Measurements from ENCODE around the gene SLC25A48. TPM values are rescaled to one million over a fixed set of nuclear protein-coding genes. Genes with fewer than 3 reads are reported as not detected.

SLC25A48 gene
- total and polyA plus RNA-seq, 2 of the 4 experiments (the other 2 are of a cell fraction), result not detected

GRCh38 chr5:135828782-135829127 lies 5.7 kb upstream of the SLC25A48 start:
- no peak overlapping the region for H2AFZ ChIP-seq (replicated peaks; ENCODE audit: low read length, poor library complexity)
- H4K5ac ChIP-seq (ENCODE audit: low read depth, low read length), result no peak overlapping the region
- H3K27me3 ChIP-seq (ENCODE audit: control insufficient read depth, insufficient read depth, low read length), result peaks cover 26% of the 10 kb centered on the region; the same call in 1 of the 2 replicates
- H3K23ac ChIP-seq (ENCODE audit: low read depth, low read length), result no peak overlapping the region
- no peak for TF ChIP-seq CEBPB (IDR thresholded peaks at IDR 0.05; ENCODE audit: low read depth, low read length)
- TF ChIP-seq MAZ (IDR thresholded peaks at IDR 0.05; ENCODE audit: borderline replicate concordance, low read depth, low read length), result no peak
- TF ChIP-seq MXI1 (IDR thresholded peaks at IDR 0.05; ENCODE audit: borderline replicate concordance, low read depth, low read length), result no peak
- no peak for TF ChIP-seq RCOR1 (IDR thresholded peaks at IDR 0.05; ENCODE audit: insufficient replicate concordance, low read length)
- TF ChIP-seq CTCF (conservative IDR thresholded peaks at IDR 0.05; ENCODE audit: low read depth, low read length), result no peak
- TF ChIP-seq BHLHE40 (IDR thresholded peaks at IDR 0.05; ENCODE audit: low read depth, low read length), result no peak
- no peak for TF ChIP-seq FOS (IDR thresholded peaks at IDR 0.05; ENCODE audit: low read depth, low read length)
- no peak for TF ChIP-seq NFE2L2 (IDR thresholded peaks at IDR 0.05; ENCODE audit: low read depth, low read length)
- no peak for TF ChIP-seq CHD1 (IDR thresholded peaks at IDR 0.05; ENCODE audit: low read depth, low read length)
- TF ChIP-seq RFX5 (IDR thresholded peaks at IDR 0.05; ENCODE audit: low read depth, low read length), result no peak
- TF ChIP-seq POLR2A (IDR thresholded peaks at IDR 0.05; ENCODE audit: low read depth, low read length), result no peak
- TF ChIP-seq RAD21 (IDR thresholded peaks at IDR 0.05; ENCODE audit: low read length), result no peak
- no peak for TF ChIP-seq SMC3 (IDR thresholded peaks at IDR 0.05; ENCODE audit: low read depth, low read length)
- ATAC-seq (ENCODE audit: low read depth), result no peak
- ChIA-PET CTCF (no interaction called here), POLR2A (ENCODE audit: unreplicated experiment) (no interaction called here)
- 20% methylated on average over 1 of the region's 2 CpGs; no CpG with 5 or more reads in 1 of the 2 experiments for WGBS, 2 experiments (ENCODE audit: extremely low coverage in 2 of 2, insufficient read length in 1 of 2)
- dilution Hi-C loops (cut with HindIII; ENCODE audit: low sequenced_read_pairs, unreplicated experiment) (no loop called here), intact Hi-C loops (cut with micrococcal nuclease) (no loop called here), in situ Hi-C loops (cut with MboI; ENCODE audit: low sequenced_read_pairs) (no loop called here)
- no TSS peak for BruUV-seq (replicated peaks)
- no peak overlapping the region for H4K91ac ChIP-seq (ENCODE audit: insufficient read depth, low read depth, low read length)
- H3K27ac ChIP-seq (ENCODE audit: insufficient read depth, low read length), result no peak overlapping the region
- no peak overlapping the region for H2AK9ac ChIP-seq (replicated peaks; ENCODE audit: low read depth, low read length, poor library complexity)
- no peak overlapping the region for H2BK15ac ChIP-seq (ENCODE audit: low read depth, low read length)
- no peak overlapping the region for H3K18ac ChIP-seq (ENCODE audit: low read depth, low read length)
- no peak overlapping the region for H2BK120ac ChIP-seq (ENCODE audit: low read depth, low read length)
- no peaks in the 10 kb centered on the region for H3K9me3 ChIP-seq (ENCODE audit: control insufficient read depth, insufficient read depth, low read length)
- H3K4me1 ChIP-seq (ENCODE audit: control insufficient read depth, insufficient read depth, low read length), result no peaks in the 10 kb centered on the region
- H3K4ac ChIP-seq (ENCODE audit: low read depth, low read length), result no peak overlapping the region
- H2AK5ac ChIP-seq (ENCODE audit: low read depth, low read length), result no peak overlapping the region
- no peaks in the 10 kb centered on the region for H4K20me1 ChIP-seq (ENCODE audit: insufficient read depth, low read length)
- no peak overlapping the region for H2BK5ac ChIP-seq (ENCODE audit: low read depth, low read length, poor library complexity, severe bottlenecking)
- H3K56ac ChIP-seq (ENCODE audit: extremely low read depth, insufficient read depth, low read length), result no peak overlapping the region
- no peaks in the 10 kb centered on the region for H3K36me3 ChIP-seq (ENCODE audit: control insufficient read depth, insufficient read depth, low read length)
- no peak overlapping the region for H4K8ac ChIP-seq (ENCODE audit: low read depth in 2 of 2, low read length in 2 of 2)
- H3K14ac ChIP-seq (replicated peaks; ENCODE audit: low read depth, low read length), result no peak overlapping the region
- H2BK20ac ChIP-seq (ENCODE audit: low read depth, low read length), result no peak overlapping the region
- no peak overlapping the region for H3K9ac ChIP-seq (ENCODE audit: low read depth, low read length)
- no peak overlapping the region for H3K4me2 ChIP-seq (ENCODE audit: low read depth, low read length)
- H3K4me3 ChIP-seq (ENCODE audit: insufficient read depth, low read depth, low read length), result no peak overlapping the region
- H3K9me1 ChIP-seq (ENCODE audit: insufficient read depth, low read length), result no peaks in the 10 kb centered on the region
- DNase-seq, result no peak
- H3K79me1 ChIP-seq (ENCODE audit: low read depth in 1 of 2, low read length in 2 of 2), result no peaks in the 10 kb centered on the region
